AG08396 (cell line): ENCODE results near the gene GALNT13.

Experiments
- DNase-seq: peaks from one replicate; pipeline ENCODE4 v3.0.0; 2012; ENCODE audit warnings: low spot score, mixed read lengths

GALNT13 gene

GRCh38 chr2:153944800-153945199 lies 73.1 kb downstream of the GALNT13 start:
- no peak for DNase-seq

- no peak for DNase-seq
These were observed 74.3 kb downstream of the GALNT13 start for GRCh38 chr2:153946036-153946435.

- no peak for DNase-seq
These were observed 82.0 kb downstream of the GALNT13 start for GRCh38 chr2:153953761-153954160.

- no peak for DNase-seq
These were observed 91.5 kb downstream of the GALNT13 start for GRCh38 chr2:153963256-153963655.

GRCh38 chr2:153967248-153967973 lies 95.7 kb downstream of the GALNT13 start:
- DNase-seq = no peak

GRCh38 chr2:153971250-153971649 lies 99.5 kb downstream of the GALNT13 start:
- no peak for DNase-seq

GRCh38 chr2:153971855-153972254 lies 100.1 kb downstream of the GALNT13 start:
- no peak for DNase-seq

GRCh38 chr2:153972412-153972811 lies 100.7 kb downstream of the GALNT13 start:
- DNase-seq = no peak

- DNase-seq = no peak
These were observed 114.9 kb downstream of the GALNT13 start for GRCh38 chr2:153986488-153987229.

GRCh38 chr2:153990771-153991170 lies 119.0 kb downstream of the GALNT13 start:
- DNase-seq = no peak

GRCh38 chr2:154013514-154013913 lies 141.8 kb downstream of the GALNT13 start:
- no peak for DNase-seq

GRCh38 chr2:154015233-154015632 lies 143.5 kb downstream of the GALNT13 start:
- DNase-seq = no peak

- no peak for DNase-seq
These were observed 157.8 kb downstream of the GALNT13 start for GRCh38 chr2:154029504-154029903.

- DNase-seq = no peak
These were observed 160.5 kb downstream of the GALNT13 start for GRCh38 chr2:154032220-154032619.

- DNase-seq = no peak
These were observed 174.8 kb downstream of the GALNT13 start for GRCh38 chr2:154046493-154046892.

GRCh38 chr2:154048905-154049304 lies 177.2 kb downstream of the GALNT13 start:
- no peak for DNase-seq

- no peak for DNase-seq
These were observed 177.8 kb downstream of the GALNT13 start for GRCh38 chr2:154049561-154049960.

- DNase-seq = no peak
These were observed 195.4 kb downstream of the GALNT13 start for GRCh38 chr2:154067124-154067523.

- no peak for DNase-seq
These were observed 207.2 kb downstream of the GALNT13 start for GRCh38 chr2:154078926-154079325.

GRCh38 chr2:154092571-154092970 lies 220.8 kb downstream of the GALNT13 start:
- no peak for DNase-seq

GRCh38 chr2:154093856-154094255 lies 222.1 kb downstream of the GALNT13 start:
- DNase-seq = no peak

GRCh38 chr2:154097833-154098398 lies 226.2 kb downstream of the GALNT13 start:
- DNase-seq = no peak

GRCh38 chr2:154120706-154121105 lies 249.0 kb downstream of the GALNT13 start:
- DNase-seq = no peak
